Fibroblast of villous mesenchyme (primary cell): ENCODE data around the gene TNFRSF19. TPM values are rescaled to one million over a fixed set of nuclear protein-coding genes. Genes with fewer than 3 reads are reported as not detected.

Experiments
- DNase-seq: peaks from one replicate; pipeline ENCODE4 v3.0.0-alpha.2; 2010; ENCODE audit warnings: low read depth
- H3K4me3 ChIP-seq: 2 replicates; pipeline ENCODE4 v1.5.1; 2011; ENCODE audit warnings: low read depth, mild to moderate bottlenecking, low read length
- CTCF ChIP-seq: IDR thresholded peaks from 2 replicates; pipeline ENCODE4 v1.5.1; 2012; ENCODE audit warnings: low read depth, mild to moderate bottlenecking, low read length; ENCODE audit not compliant: insufficient read depth
- total RNA-seq: library from RNA; depleted of rRNA; stranded (reverse); fragments of >200 nt; gene quantifications from 2 replicates; pipeline ENCODE4 v1.2.3, GENCODE V29; 2012

TNFRSF19 gene
- total RNA-seq, 1 donor: 139 TPM

DNA sequence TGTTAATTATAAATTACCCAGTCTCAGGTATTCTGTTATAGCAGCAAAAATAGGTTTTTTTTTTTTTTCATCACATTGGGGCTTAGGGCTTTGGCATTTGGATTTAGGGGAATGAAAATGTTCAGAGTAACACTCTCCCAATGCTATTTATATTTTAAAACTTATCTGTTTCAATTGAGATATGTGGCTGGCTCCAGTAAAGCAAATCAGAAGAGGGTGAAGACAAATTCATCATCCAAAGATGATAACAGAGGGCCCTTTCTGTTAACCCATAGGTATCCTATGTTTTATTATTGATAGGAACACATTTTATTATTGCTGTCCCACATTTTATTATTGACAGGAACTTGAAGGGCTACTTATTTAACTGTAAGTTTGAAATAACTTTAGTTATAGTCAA, 20.5 kb upstream of the TNFRSF19 start:
- DNase-seq: no peak
- H3K4me3 ChIP-seq: no peak overlapping the region
- no peak for TF ChIP-seq CTCF

DNA sequence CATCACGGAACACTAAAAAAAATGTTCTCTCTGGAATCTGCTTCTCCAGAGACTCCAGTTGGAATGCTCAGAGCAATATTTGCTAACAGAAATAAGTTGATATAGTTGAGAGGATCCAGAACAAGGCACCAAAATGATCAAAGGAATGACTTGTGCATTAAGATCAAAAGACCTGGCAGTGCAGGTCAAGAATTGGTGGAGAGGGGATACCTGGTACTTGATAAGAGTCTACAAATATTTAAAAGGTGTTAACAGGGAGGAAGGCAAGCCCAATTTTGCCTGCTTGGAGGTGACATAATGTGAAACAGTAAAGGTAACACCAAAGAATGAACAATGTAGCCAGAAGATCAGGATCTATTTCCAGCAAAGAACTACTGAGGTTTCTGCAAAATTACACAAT, 20.0 kb upstream of the TNFRSF19 start:
- no peak for TF ChIP-seq CTCF
- DNase-seq: no peak
- no peak overlapping the region for H3K4me3 ChIP-seq

GRCh38 chr13:23551213-23552008, 18.8 kb upstream of the TNFRSF19 start:
- TF ChIP-seq CTCF: no peak
- no peak overlapping the region for H3K4me3 ChIP-seq
- no peak for DNase-seq

- DNase-seq: no peak
- no peak overlapping the region for H3K4me3 ChIP-seq
- no peak for TF ChIP-seq CTCF
Observed at GRCh38 chr13:23552171-23552570, 18.0 kb upstream of the TNFRSF19 start.

- DNase-seq: no peak
- TF ChIP-seq CTCF: no peak
- no peak overlapping the region for H3K4me3 ChIP-seq
Observed at GRCh38 chr13:23552661-23553060, 17.6 kb upstream of the TNFRSF19 start.

DNA sequence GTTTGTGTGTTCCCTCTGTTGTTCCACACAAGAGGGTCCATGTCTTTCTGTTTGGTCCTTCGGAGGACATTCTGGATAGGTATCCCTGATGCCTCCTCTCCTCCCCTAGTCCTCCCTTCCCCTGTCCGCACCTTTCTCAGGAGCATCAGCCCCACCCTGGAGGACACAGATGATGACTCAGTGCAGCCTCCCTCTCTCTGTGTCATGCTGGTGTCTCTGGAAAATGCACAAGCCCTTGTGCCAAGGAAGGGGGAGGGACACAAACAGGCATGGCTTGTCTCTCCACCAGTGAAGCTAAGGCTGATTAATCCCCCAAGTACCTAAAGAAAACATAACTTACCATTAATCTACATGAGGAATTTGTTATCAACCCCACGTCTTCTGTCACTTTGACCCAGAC, 16.2 kb upstream of the TNFRSF19 start:
- no peak for TF ChIP-seq CTCF
- DNase-seq: no peak
- no peak overlapping the region for H3K4me3 ChIP-seq

DNA sequence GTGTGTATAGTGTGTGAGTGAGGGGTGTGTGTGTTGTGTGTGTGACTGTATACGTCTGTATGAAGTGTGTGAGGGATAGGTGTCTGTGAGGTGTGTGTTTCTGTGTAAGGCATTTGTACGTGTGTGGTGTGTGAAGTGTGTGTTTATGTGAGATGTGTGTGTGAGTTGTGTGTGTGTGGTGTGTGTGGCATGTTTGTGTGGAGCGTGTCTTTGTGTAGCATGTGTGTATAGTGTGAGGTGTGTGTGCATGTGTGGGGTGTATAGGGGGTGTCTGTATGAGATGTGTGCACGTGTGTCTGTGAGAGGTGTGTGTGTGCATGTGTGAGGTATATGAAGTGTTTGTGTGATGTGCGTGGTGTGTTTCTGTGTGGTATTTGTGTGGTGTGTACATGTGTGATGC, 13.2 kb upstream of the TNFRSF19 start:
- H3K4me3 ChIP-seq: no peak overlapping the region
- DNase-seq: no peak
- TF ChIP-seq CTCF: no peak
